ENCODE results near the gene AP1S2.
"Not testable (repeated sequence)": the region's sequence is repeated elsewhere in the genome, so short reads cannot be mapped to it uniquely, and the experiment has no call there.

AP1S2 gene

DNA sequence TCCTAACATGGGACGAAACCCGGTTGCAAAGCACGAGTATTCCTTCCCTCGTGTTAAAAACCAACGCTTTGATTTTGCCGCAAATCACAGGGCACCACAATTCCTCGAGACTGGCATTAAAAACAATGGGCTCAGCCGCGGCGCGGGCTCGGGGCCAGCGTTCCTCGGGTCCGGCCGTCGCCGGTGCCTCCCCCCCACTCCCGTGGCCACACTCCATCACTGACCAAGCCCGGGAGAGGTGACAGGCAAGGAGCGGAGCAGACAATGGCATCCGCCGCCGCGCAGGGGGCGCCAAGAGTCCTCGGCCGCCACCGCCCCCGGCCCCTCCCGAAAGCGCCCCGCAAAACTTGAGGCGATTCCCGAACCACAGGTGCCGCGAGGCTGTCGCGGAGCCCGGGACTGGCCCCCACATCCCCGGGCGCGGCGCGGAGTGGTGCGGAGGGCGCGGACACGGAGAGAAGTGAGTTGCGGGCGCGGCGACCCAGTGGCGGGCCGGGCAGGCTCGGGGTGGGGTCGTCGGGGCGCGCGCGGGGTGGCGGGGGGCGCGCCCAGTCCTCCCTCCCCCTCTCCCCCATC is 445 bp downstream of the AP1S2 start:
- DNase-seq: no peak

DNA sequence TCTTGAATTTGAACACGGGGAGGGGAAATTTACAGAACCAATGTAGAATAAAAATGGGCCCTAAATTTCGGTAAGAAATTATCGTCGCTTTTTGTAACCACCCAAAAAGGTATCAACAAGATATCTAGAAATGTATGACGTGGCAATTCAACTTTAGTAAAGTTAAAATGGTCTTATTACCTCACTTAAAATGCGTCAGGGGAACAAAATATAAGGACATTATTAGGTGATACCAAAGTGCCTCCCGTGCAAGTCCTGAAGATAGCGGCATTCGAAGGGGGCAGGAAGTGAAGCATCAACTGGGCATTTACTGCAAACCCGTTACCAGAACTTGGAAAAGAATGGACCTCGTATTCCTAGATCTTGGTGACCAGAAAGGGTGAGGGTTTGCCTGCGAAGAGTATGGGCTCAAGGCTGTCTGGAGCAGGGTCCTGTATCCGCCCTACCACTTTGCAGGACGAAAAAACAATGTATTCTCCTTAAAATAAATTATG is 980 bp downstream of the AP1S2 start:
- no peak for DNase-seq

DNA sequence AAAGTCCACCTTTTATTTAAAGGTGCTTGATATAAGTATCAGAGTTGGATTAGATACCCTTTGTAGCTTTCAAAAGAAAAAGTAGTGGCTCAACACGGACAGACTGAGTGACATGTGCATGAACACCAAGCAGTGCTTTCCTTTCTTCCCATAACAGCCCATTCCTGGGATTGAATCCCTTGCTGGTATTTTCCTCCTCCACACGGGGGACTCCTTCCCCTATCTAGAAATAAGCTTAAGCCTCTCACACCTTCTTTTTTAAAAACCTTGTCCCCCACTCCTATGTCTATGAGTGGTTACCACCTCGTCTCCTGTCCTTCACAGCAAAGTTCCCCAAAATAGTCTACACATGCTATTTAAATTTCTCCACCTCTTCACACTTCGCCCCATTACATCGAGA is 5.1 kb downstream of the AP1S2 start:
- no peak for DNase-seq

GRCh38 chrX:15848576-15848975 is 6.0 kb downstream of the AP1S2 start:
- DNase-seq: no peak

GRCh38 chrX:15843960-15844359 is 10.7 kb downstream of the AP1S2 start:
- DNase-seq: no peak

GRCh38 chrX:15841853-15842516 is 12.6 kb downstream of the AP1S2 start:
- DNase-seq: no peak

DNA sequence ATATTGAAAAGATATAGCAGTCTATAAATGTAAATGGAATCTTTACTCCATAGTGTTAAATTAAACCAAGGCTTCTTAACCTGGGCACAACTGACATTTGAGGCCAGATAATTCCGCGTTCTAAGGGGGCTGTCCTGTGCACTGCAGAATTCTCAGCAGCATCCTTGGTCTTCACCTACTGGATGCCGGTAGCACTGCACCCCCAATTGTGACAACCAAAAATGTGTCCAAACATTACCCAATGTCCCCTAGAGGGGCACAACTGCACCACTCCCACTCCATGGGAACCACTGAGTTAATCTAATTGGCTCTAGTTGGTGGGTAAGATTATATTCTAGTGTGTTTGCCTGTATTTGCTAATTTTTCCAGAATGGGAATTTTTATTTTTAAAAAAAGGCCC is 16.6 kb downstream of the AP1S2 start:
- no peak for DNase-seq

DNA sequence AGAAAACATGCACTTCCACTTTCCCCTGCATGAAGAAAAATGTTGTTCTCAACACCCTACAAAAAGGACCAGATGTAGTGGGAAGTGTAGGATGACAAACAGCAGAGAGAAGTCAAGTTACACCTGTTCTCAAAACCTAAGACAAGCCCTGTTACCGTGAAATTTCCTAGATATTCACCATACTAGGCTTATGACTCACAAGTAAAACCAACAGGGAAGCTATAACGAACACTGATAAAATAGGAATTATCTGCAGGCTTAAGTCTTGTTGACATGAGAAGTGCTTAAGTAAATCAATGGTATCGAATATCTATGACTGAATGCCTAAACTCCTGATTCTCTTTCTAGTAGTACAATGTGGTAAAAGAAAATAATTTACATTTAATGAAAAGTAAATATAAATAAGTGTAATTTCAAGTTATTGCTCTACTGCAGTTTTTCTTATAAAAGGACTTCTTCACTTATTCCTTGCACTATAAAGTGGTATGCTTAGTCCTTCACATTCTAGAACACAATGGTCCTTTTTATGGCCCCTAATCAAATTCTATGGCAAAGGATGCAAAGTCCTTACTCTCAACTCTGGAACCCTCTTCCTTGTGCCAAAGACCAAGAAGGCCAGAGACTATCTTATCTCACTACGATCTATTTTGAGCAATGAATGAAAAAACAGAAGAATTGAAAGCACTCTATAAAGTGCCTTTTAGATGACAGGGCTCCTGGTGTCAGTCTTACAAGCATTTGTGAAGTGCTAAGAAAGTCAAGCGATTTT is 19.6 kb downstream of the AP1S2 start:
- no peak for DNase-seq

GRCh38 chrX:15834053-15834452 is 20.6 kb downstream of the AP1S2 start:
- DNase-seq: peak; percentile 0

- DNase-seq: not testable (repeated sequence)
Observed at GRCh38 chrX:15831347-15831746, 23.3 kb downstream of the AP1S2 start.

DNA sequence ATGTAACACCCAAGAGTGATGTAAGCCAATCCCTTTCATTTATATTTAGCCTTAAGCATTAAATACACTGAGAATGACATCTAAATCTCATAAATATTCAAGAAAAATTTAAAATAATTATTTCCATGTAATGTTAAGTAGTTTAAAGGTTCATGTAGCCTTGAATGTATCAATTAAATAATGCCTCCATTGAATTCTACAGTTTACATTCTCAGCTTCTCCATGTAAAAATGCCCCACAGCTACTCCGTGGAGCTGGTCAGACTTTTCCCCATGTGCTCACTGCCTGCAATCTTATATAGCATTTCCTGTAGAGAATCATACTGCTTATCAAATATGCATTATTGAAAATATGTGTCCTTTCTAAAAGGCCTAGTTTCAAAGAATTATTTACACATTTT is 25.4 kb downstream of the AP1S2 start:
- DNase-seq: no peak

GRCh38 chrX:15825936-15826335 is 28.7 kb downstream of the AP1S2 start:
- no peak for DNase-seq

DNA sequence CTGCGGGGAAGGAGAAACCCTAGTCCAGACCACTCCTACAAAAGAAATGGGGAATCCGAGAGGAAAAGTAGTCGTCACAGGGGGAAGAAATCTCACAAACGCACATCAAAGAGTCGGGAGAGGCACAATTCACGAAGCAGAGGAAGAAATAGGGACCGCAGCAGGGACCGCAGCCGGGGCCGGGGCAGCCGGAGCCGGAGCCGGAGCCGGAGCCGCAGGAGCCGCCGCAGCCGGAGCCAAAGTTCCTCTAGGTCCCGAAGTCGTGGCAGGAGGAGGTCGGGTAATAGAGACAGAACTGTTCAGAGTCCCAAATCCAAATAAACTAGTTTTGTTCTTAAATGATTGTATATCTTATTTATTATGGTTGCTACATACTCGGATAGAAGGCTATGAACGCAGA is 31.7 kb downstream of the AP1S2 start:
- no peak for DNase-seq

DNA sequence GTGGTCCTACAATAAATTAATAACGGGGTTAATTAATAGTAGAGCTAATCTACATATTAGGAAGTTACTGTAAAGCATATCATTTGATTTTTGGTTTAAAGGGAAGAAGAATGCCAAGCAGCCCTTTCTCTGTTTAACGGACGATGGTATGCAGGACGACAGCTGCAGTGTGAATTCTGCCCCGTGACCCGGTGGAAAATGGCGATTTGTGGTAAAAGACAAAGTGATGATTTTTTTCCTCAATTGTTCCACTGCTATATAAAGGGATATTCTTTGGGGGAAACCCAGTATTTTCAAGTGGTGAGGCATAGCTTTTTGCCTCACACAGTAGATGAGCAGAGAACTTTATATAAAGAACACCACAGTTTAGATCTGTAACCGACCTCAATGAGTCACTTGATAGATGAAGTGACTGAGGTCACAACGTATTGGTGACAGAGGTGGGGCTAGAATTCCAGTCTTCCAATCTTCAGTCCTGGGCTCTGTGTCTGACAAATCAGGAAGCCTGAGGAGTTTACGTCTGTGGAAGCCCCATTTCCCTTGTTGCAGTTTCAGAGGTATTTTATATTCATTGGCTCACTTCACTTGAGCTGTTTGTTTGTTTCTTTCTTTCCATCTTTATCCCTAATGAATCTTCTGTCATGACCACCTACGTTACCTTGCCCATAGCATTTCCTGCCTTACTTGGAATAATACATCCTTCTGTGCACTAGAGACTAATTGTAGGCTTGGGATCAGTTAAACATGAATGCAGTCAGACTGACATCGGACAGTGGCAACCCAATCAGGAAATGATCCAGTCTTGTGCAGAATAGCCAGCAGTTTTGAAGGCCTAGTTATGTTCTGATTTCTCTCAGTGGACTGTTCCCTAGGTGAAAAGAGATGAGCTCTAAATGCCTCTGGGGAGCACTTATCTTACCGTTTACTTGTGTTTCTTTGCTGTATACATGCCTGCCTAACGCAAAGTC is 34.2 kb downstream of the AP1S2 start:
- DNase-seq: no peak

DNA sequence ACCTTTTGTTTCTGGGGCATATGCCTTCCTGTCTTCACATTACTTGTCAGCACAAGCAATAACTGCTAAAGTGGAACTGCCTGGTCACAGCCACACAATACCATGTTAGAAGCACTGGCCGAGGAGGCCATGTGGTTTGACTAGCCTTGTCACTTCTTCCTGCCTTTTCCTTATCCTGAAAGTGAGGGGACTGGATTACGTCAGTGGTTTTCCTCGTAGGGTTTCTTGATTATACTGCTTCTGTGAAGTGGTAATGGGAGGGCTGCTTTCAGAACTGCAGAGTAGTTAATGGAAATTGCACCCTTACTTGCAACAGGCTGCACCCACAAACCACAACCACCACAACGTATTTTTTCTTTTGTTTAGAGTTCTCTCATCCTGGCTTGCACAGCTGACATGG is 37.7 kb downstream of the AP1S2 start:
- DNase-seq: peak; percentile 88

- no peak for DNase-seq
Observed at GRCh38 chrX:15816438-15816809, 38.2 kb downstream of the AP1S2 start.

GRCh38 chrX:15815779-15816437 is 38.7 kb downstream of the AP1S2 start:
- peak; percentile 63 for DNase-seq

GRCh38 chrX:15814771-15815365 is 39.7 kb downstream of the AP1S2 start:
- no peak for DNase-seq

GRCh38 chrX:15813416-15813815 is 41.2 kb downstream of the AP1S2 start:
- no peak for DNase-seq

GRCh38 chrX:15812192-15812938 is 42.2 kb downstream of the AP1S2 start:
- peak; percentile 45 for DNase-seq

- DNase-seq: no peak
Observed at GRCh38 chrX:15808254-15808653, 46.4 kb downstream of the AP1S2 start.

Data from GF-D8 (cell line).